WERI-Rb-1 (cell line): Measurements from ENCODE around the gene AKAP6.

Source experiments
- DNase-seq: peaks from one replicate; pipeline ENCODE4 v3.0.0-alpha.2; 2020
- H3K27ac ChIP-seq: fragments of 250-450 bp; sonication (Bioruptor Pico); 2 replicates; pipeline ENCODE4 v1.5.1; 2020; ENCODE audit warnings: mild to moderate bottlenecking, moderate library complexity
- H3K27me3 ChIP-seq: fragments of 250-450 bp; sonication (Bioruptor Pico); 2 replicates; pipeline ENCODE4 v1.5.1; 2021; ENCODE audit warnings: mild to moderate bottlenecking, low read depth, moderate library complexity; ENCODE audit not compliant: insufficient read depth, severe bottlenecking
- H3K36me3 ChIP-seq: fragments of 250-450 bp; sonication (Bioruptor Pico); 2 replicates; pipeline ENCODE4 v1.5.1; 2020; ENCODE audit warnings: mild to moderate bottlenecking, moderate library complexity
- H3K4me3 ChIP-seq: 2 replicates; pipeline ENCODE4 v1.5.1; 2011; ENCODE audit warnings: low read depth, mild to moderate bottlenecking, control low read depth, low read length
- H3K9me3 ChIP-seq: fragments of 250-450 bp; sonication (Bioruptor Pico); 2 replicates; pipeline ENCODE4 v1.5.1; 2021; ENCODE audit warnings: mild to moderate bottlenecking, moderate library complexity; ENCODE audit not compliant: severe bottlenecking
- TF ChIP-seq, protein P1 (sequence below): IDR thresholded peaks from 2 replicates; pipeline ENCODE4 v1.5.1; 2011; ENCODE audit warnings: low read depth, mild to moderate bottlenecking, control low read depth, inconsistent platforms, low read length

AKAP6 gene

DNA sequence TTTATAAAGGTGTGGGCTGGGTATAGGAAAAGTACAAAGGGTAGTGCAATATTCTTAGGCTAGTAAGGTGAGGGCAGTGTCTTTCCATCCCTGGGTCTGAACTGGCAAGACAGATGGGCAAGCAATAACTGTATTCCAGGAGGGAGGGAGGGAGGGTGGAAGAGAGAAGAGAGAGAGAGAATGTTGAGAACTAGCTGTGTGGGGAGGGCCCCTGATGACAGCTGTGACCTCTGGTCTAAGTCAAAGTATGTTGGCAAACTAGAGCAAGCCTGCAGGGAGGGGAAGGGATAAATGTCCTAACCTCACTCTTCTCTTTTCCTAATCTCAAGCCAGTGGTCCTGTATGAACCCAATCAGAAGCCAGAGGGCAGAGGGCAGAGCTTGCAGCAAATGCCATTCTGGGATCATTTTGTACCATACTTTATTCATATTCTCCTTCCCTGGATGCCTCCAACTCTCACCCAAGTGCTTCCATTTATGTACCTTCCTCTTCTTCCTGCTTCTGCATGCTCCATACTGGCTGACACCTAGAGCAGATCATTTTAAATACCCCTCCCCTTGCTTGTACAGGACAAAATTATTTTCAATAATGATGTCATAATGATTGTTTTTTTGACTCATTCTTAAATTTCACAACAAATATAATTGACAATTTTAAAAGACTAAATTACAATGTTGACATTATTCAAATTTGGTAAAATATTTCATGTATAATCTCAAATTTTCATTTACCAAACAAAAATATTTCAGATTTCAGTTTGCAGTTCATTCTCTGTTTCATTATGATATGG, 75.9 kb downstream of the AKAP6 start:
- TF ChIP-seq, protein P1, sequence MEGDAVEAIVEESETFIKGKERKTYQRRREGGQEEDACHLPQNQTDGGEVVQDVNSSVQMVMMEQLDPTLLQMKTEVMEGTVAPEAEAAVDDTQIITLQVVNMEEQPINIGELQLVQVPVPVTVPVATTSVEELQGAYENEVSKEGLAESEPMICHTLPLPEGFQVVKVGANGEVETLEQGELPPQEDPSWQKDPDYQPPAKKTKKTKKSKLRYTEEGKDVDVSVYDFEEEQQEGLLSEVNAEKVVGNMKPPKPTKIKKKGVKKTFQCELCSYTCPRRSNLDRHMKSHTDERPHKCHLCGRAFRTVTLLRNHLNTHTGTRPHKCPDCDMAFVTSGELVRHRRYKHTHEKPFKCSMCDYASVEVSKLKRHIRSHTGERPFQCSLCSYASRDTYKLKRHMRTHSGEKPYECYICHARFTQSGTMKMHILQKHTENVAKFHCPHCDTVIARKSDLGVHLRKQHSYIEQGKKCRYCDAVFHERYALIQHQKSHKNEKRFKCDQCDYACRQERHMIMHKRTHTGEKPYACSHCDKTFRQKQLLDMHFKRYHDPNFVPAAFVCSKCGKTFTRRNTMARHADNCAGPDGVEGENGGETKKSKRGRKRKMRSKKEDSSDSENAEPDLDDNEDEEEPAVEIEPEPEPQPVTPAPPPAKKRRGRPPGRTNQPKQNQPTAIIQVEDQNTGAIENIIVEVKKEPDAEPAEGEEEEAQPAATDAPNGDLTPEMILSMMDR = no peak
- no peaks in the 10 kb centered on the region for H3K27me3 ChIP-seq
- H3K27ac ChIP-seq = no peak overlapping the region
- H3K9me3 ChIP-seq = no peaks in the 10 kb centered on the region
- no peaks in the 10 kb centered on the region for H3K36me3 ChIP-seq
- DNase-seq = peak; percentile 73
- H3K4me3 ChIP-seq = no peak overlapping the region

DNA sequence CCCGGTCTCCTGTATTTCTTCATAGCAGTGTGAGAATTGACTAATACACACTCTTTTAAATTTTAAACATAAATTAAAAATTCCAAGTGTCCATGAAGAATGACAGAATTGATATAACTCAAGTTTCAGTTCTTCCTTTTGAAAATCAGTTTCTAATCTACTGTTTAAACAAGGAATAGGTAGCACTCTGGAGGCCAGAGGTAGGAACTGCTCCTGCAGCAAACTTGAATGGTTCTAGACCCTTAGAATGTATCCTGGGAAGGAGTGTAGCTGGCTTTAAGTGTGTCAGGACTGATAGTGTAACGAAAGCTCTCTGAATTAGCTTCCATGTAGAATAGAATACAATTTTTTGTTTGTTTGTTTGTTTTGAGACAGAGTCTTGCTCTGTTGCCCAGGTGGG, 76.8 kb downstream of the AKAP6 start:
- Histone ChIP-seq H3K9me3 (no peaks in the 10 kb centered on the region), H3K27me3 (no peaks in the 10 kb centered on the region), H3K27ac (no peak overlapping the region), H3K36me3 (no peaks in the 10 kb centered on the region), H3K4me3 (no peak overlapping the region)
- no peak for DNase-seq
- TF ChIP-seq, protein P1 = no peak

DNA sequence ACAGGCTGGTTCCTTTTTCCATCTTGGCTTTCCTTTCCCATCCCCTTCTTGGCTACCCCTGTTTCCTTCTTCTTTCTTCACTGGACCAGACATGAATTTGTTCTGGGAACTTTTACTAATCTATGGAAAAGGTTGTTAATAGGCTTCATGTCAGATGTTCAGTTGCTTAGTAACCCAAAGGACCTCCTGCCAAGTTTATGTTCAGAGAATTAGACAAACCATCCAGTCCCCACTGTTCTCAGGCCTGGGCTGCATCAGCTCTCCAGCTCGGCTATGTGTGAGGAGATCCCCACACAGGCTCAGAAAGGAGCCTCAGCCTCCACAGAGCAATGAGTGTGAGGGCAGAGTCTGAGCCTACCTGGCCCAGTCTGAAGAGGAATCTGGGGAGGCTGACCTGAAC, 78.0 kb downstream of the AKAP6 start:
- DNase-seq = no peak
- H3K36me3 ChIP-seq = no peaks in the 10 kb centered on the region

DNA sequence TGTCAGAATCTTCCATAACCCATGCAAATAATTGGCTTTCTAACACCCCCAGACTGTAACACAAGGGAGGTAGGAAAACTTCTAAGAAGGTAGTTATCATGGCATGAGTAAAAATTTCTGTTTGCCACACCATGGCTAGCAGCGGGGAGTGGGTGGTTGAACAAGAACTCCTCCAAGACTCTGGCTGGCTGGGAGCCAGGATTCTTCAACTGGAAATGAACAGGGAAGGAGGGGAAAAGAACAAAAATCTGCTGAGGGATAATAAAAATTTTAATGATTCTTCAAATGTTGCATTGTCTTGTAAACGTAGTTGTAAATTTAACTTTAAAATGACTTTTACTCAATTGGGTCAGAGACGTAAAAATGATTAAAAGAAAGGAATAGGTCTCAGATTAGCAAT, 78.9 kb downstream of the AKAP6 start:
- no peak for DNase-seq
- no peak overlapping the region for H3K27ac ChIP-seq

More for the DNA sequence above, 78.0 kb downstream of the AKAP6 start:
- Histone ChIP-seq H3K4me3 (no peak overlapping the region), H3K9me3 (no peaks in the 10 kb centered on the region), H3K27ac (no peak overlapping the region), H3K27me3 (no peaks in the 10 kb centered on the region)
- TF ChIP-seq, protein P1 = no peak

DNA sequence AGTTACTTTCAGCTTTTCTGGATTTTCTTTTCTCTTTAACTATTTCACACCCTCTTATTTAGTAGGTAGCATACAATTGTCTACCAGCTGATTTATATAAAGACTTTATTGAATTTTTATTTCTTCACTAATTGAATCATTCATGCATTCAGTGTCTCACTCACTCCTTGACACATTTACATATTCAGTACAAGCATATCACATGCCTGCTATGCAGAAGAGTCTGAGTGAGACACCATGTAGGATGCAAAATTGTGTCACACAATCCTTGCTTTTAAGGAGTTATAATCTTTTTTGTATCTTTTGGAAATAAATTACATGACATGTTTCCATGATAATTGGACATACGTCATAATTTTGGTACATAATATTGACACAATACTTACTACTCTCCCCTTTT, 83.0 kb downstream of the AKAP6 start:
- DNase-seq = no peak
- TF ChIP-seq, protein P1 = no peak

More for the DNA sequence above, 78.9 kb downstream of the AKAP6 start:
- H3K9me3 ChIP-seq = no peaks in the 10 kb centered on the region
- H3K27me3 ChIP-seq = no peaks in the 10 kb centered on the region
- no peak overlapping the region for H3K4me3 ChIP-seq
- TF ChIP-seq, protein P1 = no peak
- H3K36me3 ChIP-seq = no peaks in the 10 kb centered on the region

DNA sequence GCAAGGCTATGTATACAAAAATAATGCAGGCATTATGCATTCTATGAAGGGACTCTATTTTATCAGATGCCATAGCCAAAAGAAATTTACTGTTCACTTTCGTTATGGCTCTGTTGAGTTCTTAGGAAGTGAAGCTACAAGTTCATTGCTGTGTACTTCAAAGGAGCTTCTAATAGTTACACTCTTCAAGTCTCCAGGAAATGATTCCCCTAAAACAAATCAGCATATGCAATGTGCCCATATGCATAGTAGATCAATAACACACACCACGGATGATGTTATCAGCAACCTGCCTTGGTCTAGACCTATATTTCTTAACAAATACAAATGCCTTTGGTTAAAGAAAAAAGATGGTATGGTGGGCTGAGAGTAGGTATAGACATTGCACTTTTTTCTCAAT, 83.4 kb downstream of the AKAP6 start:
- no peaks in the 10 kb centered on the region for H3K36me3 ChIP-seq
- TF ChIP-seq, protein P1 = no peak
- no peak for DNase-seq
- H3K4me3 ChIP-seq = no peak overlapping the region
- no peak overlapping the region for H3K27ac ChIP-seq
- no peaks in the 10 kb centered on the region for H3K9me3 ChIP-seq
- no peaks in the 10 kb centered on the region for H3K27me3 ChIP-seq

More for the DNA sequence above, 83.0 kb downstream of the AKAP6 start:
- no peak overlapping the region for H3K27ac ChIP-seq
- H3K9me3 ChIP-seq = no peaks in the 10 kb centered on the region
- no peaks in the 10 kb centered on the region for H3K27me3 ChIP-seq
- H3K4me3 ChIP-seq = no peak overlapping the region
- H3K36me3 ChIP-seq = no peaks in the 10 kb centered on the region
